Stomach (tissue), 9 donors: ENCODE data around the gene OPRL1. TPM values are rescaled to one million over a fixed set of nuclear protein-coding genes. Genes with fewer than 3 reads are reported as not detected.
"Not testable (repeated sequence)": the region's sequence is repeated elsewhere in the genome, so short reads cannot be mapped to it uniquely, and the experiment has no call there.

Source experiments
- DNase-seq, 2 donors: peaks; one replicate each; pipeline versions ENCODE4 v3.0.0 to v3.0.0-alpha.2; 2013 to 2019
- H3K27ac ChIP-seq, 5 donors: fragments of 200-600 bp in 4 of 5; sonication (generic) in 4 of 5; one replicate each; pipeline ENCODE4 v1.5.1; 2013 to 2019; ENCODE audit warnings: mild to moderate bottlenecking in 1 of 5, moderate library complexity in 1 of 5
- H3K27me3 ChIP-seq, 3 donors: fragments of 200-600 bp; sonication (generic); one replicate each; pipeline ENCODE4 v1.5.1; 2017 to 2019; ENCODE audit warnings: mixed run types in 1 of 3
- H3K36me3 ChIP-seq, 4 donors: fragments of 200-600 bp; sonication (generic); 1 replicate in 3 of 4; 2 replicates in 1 of 4; pipeline ENCODE4 v1.5.1; 2016 to 2019
- H3K4me1 ChIP-seq, 4 donors: fragments of 200-600 bp; sonication (generic); one replicate each; pipeline ENCODE4 v1.5.1; 2016 to 2019
- H3K4me3 ChIP-seq, 4 donors: fragments of 200-600 bp; sonication (generic) in 3 of 4; one replicate each; pipeline ENCODE4 v1.5.1; 2016 to 2019; ENCODE audit warnings: mild to moderate bottlenecking in 1 of 4
- H3K9me3 ChIP-seq, 4 donors: fragments of 200-600 bp; sonication (generic); one replicate each; pipeline ENCODE4 v1.5.1; 2016 to 2019
- EP300 ChIP-seq: sonication (generic); formaldehyde crosslinking; IDR thresholded peaks from one replicate; pipeline ENCODE4 v1.6.1; 2017; ENCODE audit warnings: antibody characterized with exemption
- POLR2A ChIP-seq, 4 donors: fragments of 450-650 bp; IDR thresholded peaks; one replicate each; pipeline ENCODE4 v1.6.1; 2016; ENCODE audit warnings: antibody characterized with exemption in 4 of 4, control low read depth in 2 of 4, mild to moderate bottlenecking in 1 of 4, moderate library complexity in 1 of 4
- POLR2AphosphoS5 ChIP-seq, 3 donors: sonication (generic); formaldehyde crosslinking; IDR thresholded peaks; one replicate each; pipeline ENCODE4 v1.6.1; 2016; ENCODE audit warnings: antibody characterized with exemption in 3 of 3
- WGBS, 5 donors: extraction: QIAGEN DNeasy Blood & Tissue Kit in 3 of 5; methylation state at CpG; one replicate each; pipeline versions ENCODE4 v1.1.5 to v1.1.7; 2013 to 2018; 5-methylcytosine and 5-hydroxymethylcytosine counted together
- intact Hi-C: fragments of 100-400 bp; cut with DNase I; formaldehyde crosslinking; loops from one replicate; pipeline ENCODE4 v1.15.1; 2023; ENCODE audit warnings: low total_unique reads
- polyA plus RNA-seq, 3 donors: library from polyadenylated mRNA; stranded (reverse); fragments of 200-250 nt; gene quantifications; one replicate each; pipeline ENCODE4 v1.2.3, GENCODE V29; 2013
- total RNA-seq, 5 donors: library from RNA; depleted of rRNA; stranded (reverse); fragments of >200 nt; gene quantifications; one replicate each; pipeline versions ENCODE4 v1.1.0 to v1.2.3, GENCODE V29; 2014 to 2016
- TF ChIP-seq, protein P1 (sequence below), 7 experiments: fragments of 450-650 bp in 4 of 7; fragments of 200-600 bp in 3 of 7; sonication (generic) in 3 of 7; IDR thresholded peaks; one replicate each; pipeline ENCODE4 v1.5.1; 2016 to 2019; ENCODE audit warnings: antibody characterized with exemption in 7 of 7, control low read depth in 2 of 7, mild to moderate bottlenecking in 1 of 7
- donor health status: healthy with polysubstance abuse.
- donor health status: Bipolar disorder and iron deficiency.
- donor health status: healthy.

OPRL1 gene
- total and polyA plus RNA-seq, 8 donors, result 0.18 to 4.7 (median 0.40) TPM; not detected in 4

DNA sequence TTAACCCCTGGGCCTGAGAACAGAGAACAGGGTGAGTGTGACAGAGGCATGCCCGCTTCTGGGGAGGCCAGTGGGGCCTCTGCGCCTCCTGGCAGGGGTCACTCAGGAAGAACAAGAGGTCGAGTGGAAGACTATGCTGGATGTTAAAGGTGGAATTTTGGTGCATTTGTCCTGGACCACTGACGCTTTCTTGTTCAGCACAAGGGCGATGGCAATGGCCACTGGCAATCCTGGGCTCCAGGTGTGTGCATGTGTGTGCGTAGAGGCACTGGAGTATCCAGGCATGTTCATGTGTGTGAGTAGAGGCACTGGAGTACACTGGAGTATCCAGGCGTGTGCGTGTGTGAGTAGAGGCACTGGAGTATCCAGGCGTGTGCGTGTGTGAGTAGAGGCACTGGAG, 51.0 kb downstream of the OPRL1 start:
- DNase-seq, result no peak
- TF ChIP-seq EP300 (no peak), POLR2AphosphoS5 (IDR thresholded peaks at IDR 0.05) (no peak), POLR2A (IDR thresholded peaks at IDR 0.05) (no peak)
- TF ChIP-seq, protein P1, sequence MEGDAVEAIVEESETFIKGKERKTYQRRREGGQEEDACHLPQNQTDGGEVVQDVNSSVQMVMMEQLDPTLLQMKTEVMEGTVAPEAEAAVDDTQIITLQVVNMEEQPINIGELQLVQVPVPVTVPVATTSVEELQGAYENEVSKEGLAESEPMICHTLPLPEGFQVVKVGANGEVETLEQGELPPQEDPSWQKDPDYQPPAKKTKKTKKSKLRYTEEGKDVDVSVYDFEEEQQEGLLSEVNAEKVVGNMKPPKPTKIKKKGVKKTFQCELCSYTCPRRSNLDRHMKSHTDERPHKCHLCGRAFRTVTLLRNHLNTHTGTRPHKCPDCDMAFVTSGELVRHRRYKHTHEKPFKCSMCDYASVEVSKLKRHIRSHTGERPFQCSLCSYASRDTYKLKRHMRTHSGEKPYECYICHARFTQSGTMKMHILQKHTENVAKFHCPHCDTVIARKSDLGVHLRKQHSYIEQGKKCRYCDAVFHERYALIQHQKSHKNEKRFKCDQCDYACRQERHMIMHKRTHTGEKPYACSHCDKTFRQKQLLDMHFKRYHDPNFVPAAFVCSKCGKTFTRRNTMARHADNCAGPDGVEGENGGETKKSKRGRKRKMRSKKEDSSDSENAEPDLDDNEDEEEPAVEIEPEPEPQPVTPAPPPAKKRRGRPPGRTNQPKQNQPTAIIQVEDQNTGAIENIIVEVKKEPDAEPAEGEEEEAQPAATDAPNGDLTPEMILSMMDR (IDR thresholded peaks at IDR 0.05), result no peak
- intact Hi-C loops, result no loop called here
- 79 to 85% (median 82%) methylated on average over 10 of the region's 10 CpGs for WGBS, 5 donors
- Histone ChIP-seq H3K36me3 (no peaks in the 10 kb centered on the region), H3K4me3 (no peak overlapping the region), H3K4me1 (no peaks in the 10 kb centered on the region), H3K27ac (no peak overlapping the region), H3K27me3 (peaks cover 0 to 27% (median 7%) of the 10 kb centered on the region in 3 donors), H3K9me3 (no peaks in the 10 kb centered on the region)

DNA sequence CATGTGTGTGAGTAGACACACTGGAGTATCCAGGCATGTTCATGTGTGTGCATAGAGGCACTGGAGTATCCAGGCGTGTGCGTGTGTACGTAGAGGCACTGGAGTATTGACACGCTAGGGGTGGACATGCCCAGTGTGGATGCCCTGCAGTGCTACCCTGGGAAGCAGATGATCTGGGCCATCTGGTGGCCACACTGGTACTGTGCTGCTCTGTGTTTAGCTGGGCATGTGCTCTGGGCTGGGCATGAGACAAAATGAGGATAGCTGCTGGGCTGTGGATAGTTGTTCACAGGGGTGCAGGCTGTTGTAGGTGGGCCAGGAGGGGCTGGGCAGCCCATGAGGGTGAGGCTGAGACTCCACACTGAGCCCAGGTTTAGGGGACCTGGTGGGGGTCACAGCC, 51.5 kb downstream of the OPRL1 start:
- 54 to 85% (median 65%) methylated on average over 4 of the region's 4 CpGs for WGBS, 5 donors
- peaks cover 0 to 27% (median 7%) of the 10 kb centered on the region in 3 donors for H3K27me3 ChIP-seq
- H3K4me3 ChIP-seq, result no peak overlapping the region
- no peak for DNase-seq
- no peak overlapping the region for H3K27ac ChIP-seq
- H3K9me3 ChIP-seq, result no peaks in the 10 kb centered on the region
- TF ChIP-seq, protein P1 (IDR thresholded peaks at IDR 0.05), result no peak
- no peak for TF ChIP-seq POLR2A (IDR thresholded peaks at IDR 0.05)
- intact Hi-C loops, result no loop called here
- H3K4me1 ChIP-seq, result no peaks in the 10 kb centered on the region
- no peaks in the 10 kb centered on the region for H3K36me3 ChIP-seq

GRCh38 chr20:64133951-64134407, 54.1 kb downstream of the OPRL1 start:
- TF ChIP-seq POLR2A (IDR thresholded peaks at IDR 0.05) (no peak), POLR2AphosphoS5 (IDR thresholded peaks at IDR 0.05) (no peak), EP300 (no peak)
- TF ChIP-seq, protein P1 (IDR thresholded peaks at IDR 0.05), result no peak
- 35 to 44% (median 43%) methylated on average over 6 to 8 of the region's 8 CpGs for WGBS, 5 donors
- no peak for DNase-seq

GRCh38 chr20:64134744-64135143, 54.9 kb downstream of the OPRL1 start:
- H3K27ac ChIP-seq, H3K36me3 ChIP-seq, H3K9me3 ChIP-seq, intact Hi-C loops, DNase-seq, H3K4me1 ChIP-seq, H3K4me3 ChIP-seq: not testable (repeated sequence)
- WGBS, 5 donors, result 73 to 79% (median 75%) methylated on average over 20 of the region's 20 CpGs
- peaks cover 0 to 30% (median 0%) of the 10 kb centered on the region in 3 donors for H3K27me3 ChIP-seq

More at GRCh38 chr20:64133951-64134407, 54.1 kb downstream of the OPRL1 start:
- Histone ChIP-seq H3K27ac (no peak overlapping the region), H3K27me3 (peaks cover 0 to 36% (median 6%) of the 10 kb centered on the region in 3 donors), H3K9me3 (no peaks in the 10 kb centered on the region), H3K36me3 (no peaks in the 10 kb centered on the region), H3K4me1 (no peaks in the 10 kb centered on the region), H3K4me3 (no peak overlapping the region)
- intact Hi-C loops, result no loop called here

- Histone ChIP-seq H3K27me3 (peaks cover 0 to 38% (median 0%) of the 10 kb centered on the region in 3 donors), H3K27ac (no peak overlapping the region), H3K36me3 (no peaks in the 10 kb centered on the region), H3K4me3 (no peak overlapping the region), H3K9me3 (no peaks in the 10 kb centered on the region), H3K4me1 (no peaks in the 10 kb centered on the region)
- no peak for DNase-seq
- intact Hi-C loops, result no loop called here
- WGBS, 5 donors, result 81 to 87% (median 84%) methylated on average over 28 to 32 of the region's 32 CpGs
- TF ChIP-seq POLR2A (IDR thresholded peaks at IDR 0.05), result no peak
Measured at GRCh38 chr20:64136004-64136710, 56.3 kb downstream of the OPRL1 start.
